Gastrocnemius medialis (tissue), 4 donors: Measurements from ENCODE around the gene PELO.

Source experiments
- POLR2A ChIP-seq, 2 donors: fragments of 450-650 bp; IDR thresholded peaks; one replicate each; pipeline ENCODE4 v1.6.1; 2017; ENCODE audit warnings: antibody characterized with exemption in 2 of 2, mild to moderate bottlenecking in 2 of 2, moderate library complexity in 2 of 2
- TF ChIP-seq, protein P1 (sequence below), 5 experiments: fragments of 450-650 bp in 3 of 5; fragments of 200-600 bp in 2 of 5; sonication (generic) in 2 of 5; IDR thresholded peaks in 4 of 5; conservative IDR thresholded peaks in 1 of 5; 1 replicate in 4 of 5; 2 replicates in 1 of 5; pipeline ENCODE4 v1.5.1; 2016 to 2019; ENCODE audit warnings: antibody characterized with exemption in 5 of 5, mild to moderate bottlenecking in 3 of 5, moderate library complexity in 3 of 5

DNA sequence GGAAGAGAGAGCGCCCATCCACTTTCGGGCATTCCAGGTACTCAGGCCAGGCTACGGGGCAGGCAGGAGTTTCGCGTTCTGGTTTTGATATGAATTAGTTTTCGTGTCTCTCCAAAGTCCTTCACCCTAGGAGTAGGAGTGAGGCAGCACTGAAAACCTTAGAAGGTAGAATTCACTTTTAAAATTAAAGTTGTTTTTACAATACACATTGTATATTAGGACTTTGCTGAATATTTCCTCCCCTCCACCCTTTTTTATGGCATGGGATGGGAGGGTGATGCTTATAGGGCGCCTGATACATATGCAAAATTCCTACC is 747 bp downstream of the PELO start:
- TF ChIP-seq, protein P1, sequence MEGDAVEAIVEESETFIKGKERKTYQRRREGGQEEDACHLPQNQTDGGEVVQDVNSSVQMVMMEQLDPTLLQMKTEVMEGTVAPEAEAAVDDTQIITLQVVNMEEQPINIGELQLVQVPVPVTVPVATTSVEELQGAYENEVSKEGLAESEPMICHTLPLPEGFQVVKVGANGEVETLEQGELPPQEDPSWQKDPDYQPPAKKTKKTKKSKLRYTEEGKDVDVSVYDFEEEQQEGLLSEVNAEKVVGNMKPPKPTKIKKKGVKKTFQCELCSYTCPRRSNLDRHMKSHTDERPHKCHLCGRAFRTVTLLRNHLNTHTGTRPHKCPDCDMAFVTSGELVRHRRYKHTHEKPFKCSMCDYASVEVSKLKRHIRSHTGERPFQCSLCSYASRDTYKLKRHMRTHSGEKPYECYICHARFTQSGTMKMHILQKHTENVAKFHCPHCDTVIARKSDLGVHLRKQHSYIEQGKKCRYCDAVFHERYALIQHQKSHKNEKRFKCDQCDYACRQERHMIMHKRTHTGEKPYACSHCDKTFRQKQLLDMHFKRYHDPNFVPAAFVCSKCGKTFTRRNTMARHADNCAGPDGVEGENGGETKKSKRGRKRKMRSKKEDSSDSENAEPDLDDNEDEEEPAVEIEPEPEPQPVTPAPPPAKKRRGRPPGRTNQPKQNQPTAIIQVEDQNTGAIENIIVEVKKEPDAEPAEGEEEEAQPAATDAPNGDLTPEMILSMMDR (IDR thresholded peaks at IDR 0.05 in 4 of 5, conservative IDR thresholded peaks at IDR 0.05 in 1 of 5): no peak
- TF ChIP-seq POLR2A (IDR thresholded peaks at IDR 0.05): no peak
